Tibial nerve (tissue), 3 donors: ENCODE measurements around the gene KRT32.

Experiments
- CTCF ChIP-seq, 5 experiments: fragments of 200-600 bp in 3 of 5; fragments of 450-650 bp in 2 of 5; sonication (generic) in 3 of 5; IDR thresholded peaks; one replicate each; pipeline ENCODE4 v1.5.1; 2016 to 2019; ENCODE audit warnings: antibody characterized with exemption in 5 of 5, mild to moderate bottlenecking in 3 of 5, moderate library complexity in 2 of 5
- POLR2A ChIP-seq, 2 donors: fragments of 450-650 bp; IDR thresholded peaks; one replicate each; pipeline ENCODE4 v1.6.1; 2017; ENCODE audit warnings: antibody characterized with exemption in 2 of 2, mild to moderate bottlenecking in 2 of 2, moderate library complexity in 2 of 2

- TF ChIP-seq CTCF (IDR thresholded peaks at IDR 0.05) (no peak), POLR2A (IDR thresholded peaks at IDR 0.05) (no peak)
These were observed 29.4 kb downstream of the KRT32 start for GRCh38 chr17:41437769-41438168.
